Umbilical cord (tissue), 2 donors: ENCODE results near the gene GRK4. TPM values are rescaled to one million over a fixed set of nuclear protein-coding genes. Genes with fewer than 3 reads are reported as not detected.
"Not testable (repeated sequence)": the region's sequence is repeated elsewhere in the genome, so short reads cannot be mapped to it uniquely, and the experiment has no call there.

Experiments
- DNase-seq: peaks from one replicate; pipeline ENCODE4 v3.0.0-alpha.2; 2015; ENCODE audit warnings: low spot score
- total RNA-seq: library from RNA; depleted of rRNA; stranded (reverse); fragments of >200 nt; gene quantifications from one replicate; pipeline ENCODE4 v1.2.3, GENCODE V29; 2014; ENCODE audit warnings: low replicate concordance; ENCODE audit not compliant: insufficient read depth

Gene GRK4
- total RNA-seq, 1 donor from 2014 or later: 5.5 TPM

GRCh38 chr4:2930758-2931511 is 32.4 kb upstream of the GRK4 start:
- no peak for DNase-seq

DNA sequence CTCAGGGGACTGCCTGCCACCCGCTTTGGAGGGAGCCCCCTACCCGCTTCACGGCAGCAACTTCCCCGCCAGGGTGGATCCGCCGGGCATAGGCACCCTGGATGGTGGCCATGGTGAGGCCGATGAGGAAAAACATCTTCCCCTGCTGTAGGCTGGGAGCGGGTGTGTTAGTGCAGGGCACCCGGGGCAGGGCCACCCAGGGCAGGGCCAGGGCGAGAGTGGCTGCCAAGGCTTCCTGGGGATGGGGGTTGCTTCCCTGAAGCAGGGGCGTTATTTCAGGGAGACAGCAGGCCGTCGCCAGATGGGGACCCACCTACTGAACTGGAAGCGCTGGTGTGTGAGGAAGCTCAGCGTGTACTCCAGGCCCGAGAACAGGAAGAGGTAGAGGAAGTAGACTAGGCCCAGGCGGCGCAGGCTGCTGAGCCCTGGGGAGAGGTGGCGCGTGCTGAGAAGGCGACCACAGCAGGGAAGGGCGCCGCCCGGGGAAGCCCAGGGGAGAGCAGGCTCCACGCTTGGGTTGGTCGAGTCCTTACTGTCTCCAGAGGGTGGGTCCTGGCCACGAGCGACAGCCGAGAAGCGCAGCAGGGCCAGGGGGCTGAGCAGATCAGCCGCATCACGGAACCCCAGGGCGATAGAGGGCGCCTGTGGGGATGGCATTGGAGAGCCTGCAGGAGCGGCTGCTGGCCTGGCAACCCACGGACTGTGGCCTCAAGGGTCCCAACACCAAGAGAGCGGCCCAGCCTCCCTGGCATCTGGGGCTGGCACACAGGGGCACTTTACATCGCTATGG is 31.7 kb upstream of the GRK4 start:
- no peak for DNase-seq

DNA sequence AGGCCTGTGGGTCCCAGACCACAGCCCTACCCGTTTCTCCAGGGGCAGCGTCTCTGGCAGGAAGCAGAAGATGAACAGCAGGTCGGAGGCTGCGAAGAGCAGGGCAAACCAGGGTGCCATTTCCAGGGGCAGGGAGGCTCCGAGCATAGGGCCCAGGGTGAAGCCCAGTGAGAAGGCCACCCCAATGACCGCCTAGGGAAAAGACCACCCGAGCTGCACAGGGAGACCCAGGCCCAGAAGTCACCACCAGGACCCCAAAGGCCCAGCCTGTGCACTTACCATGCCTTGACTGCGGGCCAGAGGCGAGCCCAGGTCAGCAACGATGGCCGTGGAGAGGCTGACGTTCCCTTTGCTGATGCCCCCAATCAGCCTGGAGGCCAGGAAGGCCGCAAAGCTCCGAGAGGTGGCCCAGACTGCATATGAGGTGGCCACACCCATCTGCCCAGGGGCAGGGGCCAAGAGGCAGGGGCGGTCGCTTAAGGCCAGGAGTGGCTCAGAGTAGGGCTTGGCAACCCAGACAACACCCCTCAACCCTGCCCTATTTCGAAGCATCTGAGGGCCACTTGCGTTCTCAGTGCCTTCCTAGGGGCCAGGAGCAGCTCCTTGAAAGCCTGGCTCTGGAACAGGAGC is 30.9 kb upstream of the GRK4 start:
- no peak for DNase-seq

- DNase-seq: no peak
Measured at GRCh38 chr4:2932951-2933565, 30.3 kb upstream of the GRK4 start.

DNA sequence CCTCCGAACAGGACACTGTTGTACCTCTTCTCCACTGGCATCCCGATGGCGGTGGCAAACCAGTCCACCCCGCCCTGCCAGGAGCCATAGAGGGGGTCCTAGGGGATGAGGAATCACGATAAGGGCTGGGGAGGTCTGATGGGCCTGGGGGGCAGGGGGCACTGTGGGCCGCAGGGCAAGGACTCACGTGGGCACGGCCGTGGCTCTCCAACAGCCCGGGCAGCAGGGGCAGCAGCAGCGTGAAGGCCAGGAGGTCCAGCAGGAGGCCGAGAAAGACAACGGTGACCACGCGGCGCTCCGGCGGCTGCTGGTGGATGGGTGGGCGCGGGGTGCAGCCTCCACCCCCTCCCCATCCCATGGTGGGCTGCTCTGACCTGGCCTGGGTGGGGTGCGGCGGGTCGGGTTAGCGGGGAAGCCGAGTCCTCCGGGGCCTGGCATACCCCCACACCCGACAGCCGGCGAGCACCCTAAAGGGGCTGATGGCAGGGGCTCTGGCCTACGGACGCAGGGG is 29.8 kb upstream of the GRK4 start:
- DNase-seq: no peak

DNA sequence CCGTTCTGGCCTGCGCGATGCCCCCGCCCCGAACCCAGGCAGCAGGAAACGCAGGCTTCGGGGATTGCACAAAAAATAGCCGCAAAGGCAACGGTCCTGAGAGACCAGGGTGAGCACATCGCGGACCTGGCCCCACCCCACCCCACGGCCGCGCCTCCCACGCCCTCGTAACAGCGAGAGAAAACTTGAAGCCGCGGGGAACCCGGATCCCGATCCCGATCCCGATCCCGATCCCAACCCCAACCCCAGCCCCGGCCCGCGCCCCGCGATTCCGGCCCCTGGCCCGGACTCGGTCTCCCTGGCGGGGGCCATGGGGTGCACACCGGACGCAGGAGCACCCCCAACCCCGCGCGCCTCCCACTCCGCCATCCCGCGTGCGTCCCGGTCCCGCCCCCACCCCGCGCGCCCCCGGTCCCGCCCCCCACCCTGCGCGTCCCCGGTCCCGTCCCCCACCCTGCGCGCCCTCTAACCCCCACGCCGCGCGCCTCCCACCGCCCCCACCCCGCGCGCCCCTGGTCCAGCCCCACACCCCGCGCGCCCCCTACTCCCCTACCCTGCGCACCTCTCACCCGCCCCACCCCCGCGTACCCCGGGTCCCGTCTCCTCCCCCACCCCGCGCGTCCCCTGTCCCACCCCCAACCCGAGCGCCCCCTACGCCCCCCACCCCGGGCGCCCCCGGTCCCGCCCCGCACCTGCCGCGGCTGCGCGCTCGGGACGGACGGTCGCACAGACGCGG is 29.1 kb upstream of the GRK4 start:
- DNase-seq: no peak

DNA sequence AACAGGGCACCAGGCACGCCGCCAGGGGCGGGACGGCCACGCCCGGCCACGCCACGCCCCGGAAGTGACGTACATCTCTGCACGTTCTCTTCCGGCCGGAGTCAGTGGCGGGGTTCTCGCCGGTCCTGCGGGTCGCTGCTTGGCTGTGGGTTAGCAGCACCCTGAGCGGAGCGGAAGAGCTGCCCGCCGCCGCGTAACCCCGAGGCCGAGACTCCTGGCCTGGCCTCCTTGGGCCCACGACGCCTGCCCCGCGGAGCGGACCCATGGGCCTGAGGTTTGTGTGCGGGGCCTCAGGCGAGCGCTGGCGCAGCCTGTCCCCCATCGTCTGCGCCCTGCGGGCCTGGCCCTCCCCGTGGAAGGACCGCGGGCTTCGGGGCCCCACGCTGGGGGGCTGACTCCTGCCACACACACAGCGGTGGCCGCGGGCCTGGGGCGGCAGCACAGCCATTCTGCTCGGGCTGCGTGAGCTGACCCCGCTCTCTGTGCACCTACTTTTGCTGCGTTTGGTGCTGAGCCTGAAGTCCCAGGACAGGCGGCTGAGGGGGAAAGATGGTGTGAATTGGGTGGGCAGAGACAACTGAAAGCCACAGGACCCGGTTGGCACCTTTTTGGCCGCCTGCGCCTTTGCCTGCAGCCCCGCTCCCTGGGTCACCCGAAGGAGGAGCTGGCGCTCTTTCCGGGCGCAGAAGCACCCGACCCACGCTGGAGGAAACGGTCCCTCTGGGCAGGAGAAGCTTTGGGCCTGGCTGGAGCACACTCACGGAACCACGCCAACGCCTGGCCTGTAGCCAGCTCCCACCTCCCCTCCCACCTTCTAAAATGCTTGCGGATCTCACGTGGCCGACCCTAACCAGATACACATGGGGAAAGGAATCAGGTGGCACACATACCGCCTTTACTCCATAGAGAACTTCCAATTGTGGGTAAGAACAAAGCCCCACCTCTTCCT is 28.3 kb upstream of the GRK4 start:
- DNase-seq: peak; percentile 91

GRCh38 chr4:2935762-2936743 is 27.3 kb upstream of the GRK4 start:
- no peak for DNase-seq

- DNase-seq: no peak
Measured at GRCh38 chr4:2936773-2937145, 26.6 kb upstream of the GRK4 start.

- DNase-seq: peak; percentile 32
Measured at GRCh38 chr4:2937146-2937857, 26.1 kb upstream of the GRK4 start.

GRCh38 chr4:2937986-2938385 is 25.4 kb upstream of the GRK4 start:
- no peak for DNase-seq

- DNase-seq: not testable (repeated sequence)
Measured at GRCh38 chr4:2938411-2938810, 25.0 kb upstream of the GRK4 start.

DNA sequence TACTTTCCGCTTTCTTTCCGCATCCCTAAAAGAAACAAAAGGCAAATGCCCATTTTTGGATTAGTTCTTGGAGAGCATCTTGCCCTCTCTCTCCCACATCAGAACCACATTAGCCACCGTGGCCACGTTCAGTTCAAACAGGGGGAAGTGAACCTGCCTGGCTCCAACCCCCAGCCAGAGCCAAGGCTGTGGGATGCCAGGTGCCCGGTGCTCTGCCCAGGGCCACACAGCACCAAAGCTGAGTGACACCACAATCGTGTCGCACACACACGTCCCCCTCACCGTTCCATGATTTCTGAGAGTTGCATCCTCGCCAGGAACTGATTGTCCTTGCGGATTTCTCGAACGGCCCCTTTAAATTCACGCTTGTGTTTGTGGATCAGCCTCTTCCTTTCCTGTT is 24.5 kb upstream of the GRK4 start:
- DNase-seq: no peak

- no peak for DNase-seq
Measured at GRCh38 chr4:2939383-2940243, 23.8 kb upstream of the GRK4 start.

DNA sequence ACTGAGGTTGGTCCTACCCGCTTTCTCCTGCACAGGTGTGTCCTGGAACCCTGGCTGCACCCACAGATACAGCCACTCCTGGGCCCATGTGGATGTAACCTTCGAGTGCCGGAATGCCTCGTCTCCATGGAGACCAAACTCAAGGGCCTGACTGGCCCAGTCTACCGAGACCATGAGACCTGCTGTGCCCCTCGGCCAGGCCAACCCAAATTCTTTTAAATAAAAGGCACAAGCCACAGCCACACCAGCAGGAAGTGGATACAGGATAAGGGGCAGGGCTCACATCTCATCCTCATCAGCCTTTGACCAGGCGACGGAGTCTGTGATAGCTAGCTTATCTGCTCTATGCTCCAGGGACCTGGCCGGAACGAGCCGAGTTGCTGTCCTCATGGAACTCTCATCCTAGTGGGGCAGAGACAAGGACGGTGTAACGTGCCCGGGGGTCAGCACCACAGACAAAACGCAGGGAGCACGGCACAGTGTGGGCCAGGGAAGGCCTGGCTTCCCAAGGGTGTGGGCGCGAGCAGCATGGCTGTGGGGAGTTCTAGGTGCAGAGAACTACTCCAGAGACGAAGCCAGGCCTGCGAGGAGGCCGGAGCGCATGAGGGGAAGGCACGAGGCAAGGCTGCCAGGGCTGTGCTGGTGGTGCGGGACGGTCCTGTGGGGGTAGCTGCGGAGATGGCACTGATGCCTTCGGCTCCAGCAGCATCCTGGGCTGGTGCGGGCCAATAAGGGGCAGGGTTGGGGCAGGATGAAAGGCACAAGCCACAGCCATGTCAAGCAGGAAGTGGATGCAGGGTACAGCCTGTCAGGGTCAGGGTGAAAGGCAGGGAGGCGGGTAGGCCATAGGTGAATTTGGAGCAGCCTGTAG is 22.9 kb upstream of the GRK4 start:
- DNase-seq: no peak
